HG03558 (cell line): ENCODE measurements around the gene OBSCN.

ENCODE experiments used
- ATAC-seq: cut with Tn5 transposase; IDR thresholded peaks from one replicate; pipeline ENCODE4 v1.9.1; 2021; ENCODE audit warnings: moderate number of reproducible peaks; ENCODE audit not compliant: unreplicated experiment; ENCODE audit errors: extremely low read depth

The OBSCN gene

DNA sequence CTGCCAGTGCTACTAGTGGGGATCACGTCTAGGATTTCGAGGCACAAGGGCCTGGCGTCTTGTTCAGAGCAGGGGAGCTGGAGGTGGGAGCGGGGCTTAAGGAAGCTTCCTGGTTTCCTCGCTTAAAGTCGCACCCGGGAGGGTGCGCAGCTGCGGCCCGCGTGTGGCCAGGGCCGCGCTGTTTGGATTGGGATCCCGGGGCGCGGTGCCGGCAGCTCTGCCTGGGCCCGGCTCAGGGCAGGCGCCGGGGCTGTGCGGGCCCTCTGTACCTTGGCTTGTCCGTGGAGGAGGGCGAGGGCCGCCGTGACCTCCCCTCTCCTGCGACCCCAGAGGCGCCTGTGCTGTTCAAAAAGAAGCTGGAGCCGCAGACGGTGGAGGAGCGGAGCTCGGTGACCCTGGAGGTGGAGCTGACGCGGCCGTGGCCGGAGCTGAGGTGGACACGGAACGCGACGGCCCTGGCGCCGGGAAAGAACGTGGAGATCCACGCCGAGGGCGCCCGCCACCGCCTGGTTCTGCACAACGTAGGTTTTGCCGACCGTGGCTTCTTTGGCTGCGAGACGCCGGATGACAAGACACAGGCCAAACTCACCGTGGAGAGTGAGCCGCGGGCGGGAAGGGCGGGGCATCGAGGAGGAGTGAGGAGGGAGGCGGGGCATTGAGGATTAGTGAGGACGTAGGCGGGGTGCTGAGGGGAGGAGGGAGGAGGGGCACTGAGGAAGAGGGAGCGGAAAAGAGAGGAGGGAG lies 67.8 kb downstream of the OBSCN start:
- no peak for ATAC-seq

- ATAC-seq: no peak
Measured at GRCh38 chr1:228276174-228276831, 68.5 kb downstream of the OBSCN start.

DNA sequence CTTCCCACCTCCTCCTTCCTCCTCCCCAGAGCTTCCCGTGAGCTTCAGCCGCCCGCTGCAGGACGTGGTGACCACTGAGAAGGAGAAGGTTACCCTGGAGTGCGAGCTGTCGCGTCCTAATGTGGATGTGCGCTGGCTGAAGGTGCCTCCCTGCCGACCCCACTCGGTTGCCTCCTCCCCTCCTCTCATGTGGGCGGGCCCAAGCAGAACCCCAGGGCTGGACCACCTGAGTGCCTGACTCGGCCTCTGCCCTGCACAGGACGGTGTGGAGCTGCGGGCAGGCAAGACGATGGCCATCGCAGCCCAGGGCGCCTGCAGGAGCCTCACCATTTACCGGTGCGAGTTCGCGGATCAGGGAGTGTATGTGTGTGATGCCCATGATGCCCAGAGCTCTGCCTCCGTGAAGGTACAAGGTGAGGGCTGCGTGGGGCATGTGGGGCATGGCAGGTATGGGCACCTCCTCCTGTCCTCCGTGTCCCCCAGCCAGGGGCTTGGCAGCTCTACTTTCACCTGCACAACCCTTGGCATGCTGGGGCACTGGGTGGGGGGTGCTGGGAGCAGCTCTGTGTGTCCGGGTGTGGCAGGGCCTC lies 69.2 kb downstream of the OBSCN start:
- no peak for ATAC-seq

DNA sequence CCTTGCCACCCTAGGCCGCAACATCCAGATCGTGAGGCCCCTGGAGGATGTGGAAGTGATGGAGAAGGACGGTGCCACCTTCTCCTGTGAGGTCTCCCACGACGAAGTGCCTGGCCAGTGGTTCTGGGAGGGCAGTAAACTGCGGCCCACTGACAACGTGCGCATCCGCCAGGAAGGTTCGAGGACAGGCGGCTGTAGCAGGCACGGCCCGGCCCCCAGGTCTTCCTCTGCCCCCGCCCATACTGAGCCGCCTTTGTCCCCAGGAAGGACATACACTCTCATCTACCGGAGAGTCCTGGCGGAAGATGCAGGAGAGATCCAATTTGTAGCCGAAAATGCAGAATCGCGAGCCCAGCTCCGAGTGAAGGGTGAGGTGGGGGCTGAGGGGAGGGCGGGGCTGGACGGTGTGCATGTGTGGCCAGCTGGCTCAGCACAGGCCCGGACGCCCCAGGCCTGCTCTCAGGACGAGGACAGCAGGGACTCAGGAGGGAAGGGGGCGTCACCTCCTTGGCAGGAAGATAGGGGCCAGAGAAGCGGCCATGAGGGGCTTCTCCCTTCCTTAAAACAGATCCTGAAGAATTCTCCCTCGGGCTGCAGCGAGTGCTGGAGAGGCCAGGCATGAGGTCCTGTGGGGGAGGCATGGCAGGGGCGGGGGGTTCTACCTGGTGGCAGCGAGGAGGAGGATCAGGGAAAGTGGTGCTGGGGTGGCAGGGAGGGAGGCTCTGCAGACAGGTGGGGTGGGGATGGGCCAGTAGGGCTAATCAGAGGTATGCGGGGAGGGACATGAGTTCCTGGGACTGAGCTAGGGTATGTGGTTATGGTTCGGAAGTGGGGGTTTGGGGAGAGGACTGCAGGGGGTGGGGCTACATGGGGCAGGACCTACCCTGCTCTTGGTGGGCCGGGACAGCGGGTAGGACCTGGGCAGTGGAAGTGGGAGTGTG lies 69.9 kb downstream of the OBSCN start:
- ATAC-seq: no peak

GRCh38 chr1:228278432-228278941 lies 70.6 kb downstream of the OBSCN start:
- no peak for ATAC-seq

- no peak for ATAC-seq
Measured at GRCh38 chr1:228279011-228279721, 71.3 kb downstream of the OBSCN start.

GRCh38 chr1:228279722-228280105 lies 71.9 kb downstream of the OBSCN start:
- no peak for ATAC-seq

DNA sequence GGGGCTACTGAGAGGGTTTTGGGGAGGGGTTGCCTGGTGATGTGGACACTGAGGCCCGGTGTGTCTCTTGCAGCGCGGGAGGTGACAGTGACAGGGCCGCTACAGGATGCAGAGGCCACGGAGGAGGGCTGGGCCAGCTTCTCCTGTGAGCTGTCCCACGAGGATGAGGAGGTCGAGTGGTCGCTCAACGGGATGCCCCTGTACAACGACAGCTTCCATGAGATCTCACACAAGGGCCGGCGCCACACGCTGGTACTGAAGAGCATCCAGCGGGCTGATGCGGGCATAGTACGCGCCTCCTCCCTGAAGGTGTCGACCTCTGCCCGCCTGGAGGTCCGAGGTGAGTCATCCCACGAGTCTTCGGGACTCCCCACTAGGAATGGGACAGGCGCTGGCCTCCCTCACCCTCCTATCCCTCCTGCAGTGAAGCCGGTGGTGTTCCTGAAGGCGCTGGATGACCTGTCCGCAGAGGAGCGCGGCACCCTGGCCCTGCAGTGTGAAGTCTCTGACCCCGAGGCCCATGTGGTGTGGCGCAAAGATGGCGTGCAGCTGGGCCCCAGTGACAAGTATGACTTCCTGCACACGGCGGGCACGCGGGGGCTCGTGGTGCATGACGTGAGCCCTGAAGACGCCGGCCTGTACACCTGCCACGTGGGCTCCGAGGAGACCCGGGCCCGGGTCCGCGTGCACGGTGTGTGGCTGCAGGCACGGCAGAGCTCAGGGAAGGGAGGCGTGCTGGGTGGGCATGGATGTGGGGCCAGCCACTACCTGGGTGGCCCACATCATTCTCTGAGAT lies 72.5 kb downstream of the OBSCN start:
- ATAC-seq: no peak

- ATAC-seq: no peak
Measured at GRCh38 chr1:228280961-228281591, 73.2 kb downstream of the OBSCN start.

GRCh38 chr1:228281631-228282328 lies 73.9 kb downstream of the OBSCN start:
- ATAC-seq: no peak

- ATAC-seq: no peak
Measured at GRCh38 chr1:228282329-228283042, 74.6 kb downstream of the OBSCN start.

GRCh38 chr1:228283043-228283371 lies 75.2 kb downstream of the OBSCN start:
- ATAC-seq: no peak

- ATAC-seq: no peak
Measured at GRCh38 chr1:228283476-228284147, 75.8 kb downstream of the OBSCN start.

GRCh38 chr1:228284148-228284495 lies 76.3 kb downstream of the OBSCN start:
- no peak for ATAC-seq

DNA sequence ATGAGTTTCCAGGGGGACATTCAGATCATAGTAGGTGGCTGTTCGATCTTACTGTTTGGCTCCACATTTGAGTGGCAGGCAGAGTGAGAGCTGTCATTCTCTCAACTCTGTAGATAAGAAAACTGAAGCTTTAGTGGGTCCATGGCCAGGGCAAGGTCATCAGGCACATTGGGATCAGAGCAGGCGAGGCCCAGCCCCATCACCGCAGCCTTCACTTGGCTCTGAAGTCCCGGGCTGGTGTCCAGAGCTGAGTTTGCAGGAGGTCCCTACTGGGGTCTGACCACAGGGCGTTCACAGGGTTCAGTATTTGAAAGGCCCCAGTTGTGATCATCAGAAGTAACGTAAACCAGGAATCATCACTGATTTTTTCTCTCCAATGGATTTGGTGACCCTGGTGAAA lies 76.7 kb downstream of the OBSCN start:
- no peak for ATAC-seq

DNA sequence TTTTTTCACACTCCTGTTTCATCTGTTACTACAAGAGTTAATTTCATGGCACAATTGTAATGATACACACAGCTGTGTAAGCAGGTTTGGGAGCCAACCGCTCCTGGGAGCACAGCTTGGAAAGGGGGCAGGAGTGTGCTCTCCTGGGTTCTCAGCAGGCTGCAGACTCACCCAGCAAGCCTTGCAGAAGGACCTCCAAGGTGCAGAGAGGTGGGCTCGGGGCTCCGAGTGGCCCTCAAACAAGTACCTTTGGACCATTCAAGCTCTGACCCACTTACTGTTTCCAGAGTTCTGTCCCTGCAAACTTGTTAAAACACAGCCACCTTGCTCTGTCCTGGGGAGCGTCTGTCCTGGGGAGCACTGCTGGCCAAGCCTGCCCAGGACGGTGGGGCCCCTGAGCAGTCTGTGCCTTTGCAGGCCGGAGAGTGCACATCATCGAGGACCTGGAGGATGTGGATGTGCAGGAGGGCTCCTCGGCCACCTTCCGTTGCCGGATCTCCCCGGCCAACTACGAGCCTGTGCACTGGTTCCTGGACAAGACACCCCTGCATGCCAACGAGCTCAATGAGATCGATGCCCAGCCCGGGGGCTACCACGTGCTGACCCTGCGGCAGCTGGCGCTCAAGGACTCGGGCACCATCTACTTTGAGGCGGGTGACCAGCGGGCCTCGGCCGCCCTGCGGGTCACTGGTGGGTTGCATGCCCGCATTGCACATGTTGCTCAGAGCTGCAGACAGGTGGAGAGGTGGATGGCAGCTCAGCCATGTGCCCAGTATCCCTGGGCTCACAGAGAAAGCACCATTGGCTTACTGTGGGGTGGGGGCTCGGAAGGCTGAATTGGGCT lies 78.0 kb downstream of the OBSCN start:
- ATAC-seq: no peak
